Kidney glomerular epithelial cell (primary cell): ENCODE measurements around the gene ZBTB45.

ENCODE experiments used
- DNase-seq: peaks from one replicate; lab custom pipeline; 2025; lab: John Stamatoyannopoulos, UW

Gene ZBTB45

DNA sequence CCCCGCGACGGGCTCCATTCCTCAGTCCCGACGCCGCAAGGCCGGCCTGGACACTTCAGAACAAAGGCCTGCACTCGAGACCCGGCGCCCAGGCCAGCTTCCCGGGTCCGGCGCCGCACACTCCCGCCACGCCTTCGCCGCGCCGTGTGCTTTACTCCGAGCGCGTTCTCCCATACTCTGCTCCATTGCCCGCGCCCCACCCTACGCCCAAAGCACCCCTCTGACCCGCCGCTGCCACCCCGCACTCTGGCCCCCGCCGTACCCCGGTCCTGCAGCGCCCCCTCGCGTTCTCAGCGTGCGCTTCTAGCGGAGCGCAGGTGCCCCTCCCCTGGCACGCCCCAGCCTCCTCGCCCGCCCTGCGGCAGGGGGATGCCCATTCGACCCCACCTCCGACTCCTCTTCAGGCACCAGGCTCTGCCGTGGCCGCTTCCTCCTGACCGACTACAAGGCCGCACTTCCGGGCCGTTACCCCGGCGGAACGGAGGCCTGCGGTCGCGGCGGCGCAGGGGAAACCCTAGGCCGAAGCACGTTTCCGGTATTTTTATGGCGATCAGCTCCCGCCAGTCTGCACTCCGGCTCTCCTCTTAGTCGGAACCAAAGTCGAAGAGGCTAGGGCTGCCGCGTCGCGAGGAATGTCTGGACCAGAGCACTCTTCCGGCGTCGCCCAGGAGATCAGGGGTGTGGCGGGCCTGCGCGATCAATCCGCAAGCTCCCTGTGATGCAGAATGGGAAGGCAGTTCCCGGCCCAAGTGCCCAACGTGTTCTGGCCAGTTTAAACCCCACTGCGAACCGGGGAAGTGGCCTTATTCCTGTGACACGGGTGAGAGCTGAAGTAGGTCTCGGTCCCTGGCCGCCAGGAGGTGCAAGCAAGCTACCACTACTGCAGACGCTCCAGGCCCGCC, at the start of gene ZBTB45:
TSS of gene ZBTB45 (minus strand) at position 456 of the 902 bp plus-strand sequence. CDS start 2,137 bp downstream, outside the sequence.
- peak; percentile 97 for DNase-seq

DNA sequence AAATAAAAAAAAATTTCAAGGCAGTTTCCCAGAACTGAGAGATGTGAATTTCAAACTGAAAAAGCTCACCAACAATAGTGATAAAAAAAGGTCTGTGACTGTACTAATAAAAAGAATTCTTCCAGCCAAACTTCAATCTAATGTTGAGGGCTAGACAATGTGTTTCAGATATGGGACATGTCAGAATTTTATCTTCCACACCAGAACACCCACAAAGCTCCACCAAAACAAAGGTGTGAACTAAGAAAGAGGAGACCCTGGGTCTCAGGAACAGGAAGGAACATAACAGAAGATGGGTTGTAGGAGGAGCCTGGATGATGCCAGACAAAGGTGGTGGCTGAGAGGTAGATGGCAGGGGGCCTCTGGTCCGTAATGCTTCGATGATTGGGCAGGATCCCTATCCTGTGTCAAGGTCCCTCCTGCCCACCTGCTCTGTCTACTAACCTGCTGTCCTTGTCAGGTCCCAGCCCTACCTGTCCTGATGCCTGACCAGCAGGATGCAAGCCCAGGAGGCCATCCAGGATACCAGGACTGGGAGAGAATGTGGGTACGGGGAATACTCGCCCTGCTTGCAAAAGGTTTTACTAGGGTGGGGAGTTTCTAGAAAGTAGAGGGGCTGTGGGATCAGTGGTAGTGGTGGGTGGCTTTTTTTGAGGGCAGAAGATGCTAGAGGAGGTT, 49.0 kb upstream of the ZBTB45 start:
- no peak for DNase-seq

DNA sequence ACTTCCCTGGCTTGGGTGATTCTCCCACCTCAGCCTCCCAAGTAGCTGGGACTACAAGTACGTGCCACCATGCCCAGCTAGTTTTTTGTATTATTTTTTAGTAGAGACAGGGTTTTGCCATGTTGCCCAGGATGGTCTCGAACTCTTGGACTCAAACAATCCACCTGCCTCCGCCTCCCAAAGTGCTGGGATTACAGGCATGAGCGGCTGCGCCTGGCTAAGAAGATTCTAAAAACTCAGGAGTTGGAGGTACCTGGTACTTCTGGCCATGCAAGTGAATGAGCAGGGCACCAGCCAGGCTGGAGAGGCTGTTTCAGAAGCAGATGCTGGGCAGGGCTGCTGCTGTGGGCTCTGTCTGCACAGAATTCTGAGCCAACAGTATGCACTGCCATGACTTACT, 47.4 kb upstream of the ZBTB45 start:
- no peak for DNase-seq

DNA sequence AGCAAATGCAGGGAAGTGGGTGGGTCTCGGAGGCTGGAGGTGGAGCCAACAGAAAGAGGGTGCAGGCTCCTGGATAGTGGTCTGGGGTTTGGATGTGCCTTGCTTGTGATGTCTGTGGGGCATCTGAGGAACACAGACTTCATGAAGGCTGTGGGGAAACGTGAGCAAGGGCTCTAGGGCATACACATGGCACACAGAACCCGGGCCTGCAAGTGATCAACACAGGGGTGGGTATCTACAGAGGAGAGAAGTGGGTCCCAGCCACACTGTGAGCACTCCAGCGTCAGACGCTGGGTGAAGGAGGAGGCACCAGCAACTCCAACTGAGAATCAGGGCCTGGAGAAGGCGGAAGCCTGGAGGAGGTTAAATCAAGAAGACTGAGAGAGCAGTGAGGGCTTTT, 44.2 kb upstream of the ZBTB45 start:
- no peak for DNase-seq

DNA sequence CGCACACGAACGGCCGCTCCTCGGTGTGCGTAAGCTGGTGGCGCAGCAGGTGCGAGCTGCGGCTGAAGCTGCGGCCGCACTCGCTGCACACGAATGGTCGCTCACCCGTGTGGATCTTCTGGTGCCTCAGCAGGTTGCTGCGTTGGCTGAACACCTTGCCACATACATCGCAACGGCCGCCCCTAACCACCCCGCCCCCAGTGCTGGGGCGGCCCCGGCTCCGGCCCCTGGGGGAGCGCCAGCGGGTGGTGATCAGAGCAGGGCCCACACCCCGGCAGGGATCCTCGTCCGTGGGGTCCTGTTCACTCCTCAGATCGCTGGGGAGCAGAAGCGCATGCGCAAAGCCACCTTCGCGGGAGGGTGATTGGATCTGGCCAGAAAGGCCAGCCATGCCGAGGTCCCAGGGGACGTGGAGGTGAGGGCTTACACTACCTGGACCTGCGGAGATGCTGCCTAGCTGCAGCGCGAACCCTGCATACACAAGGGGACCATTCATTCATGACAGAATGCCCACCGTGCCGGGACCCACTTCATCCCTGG, 43.5 kb upstream of the ZBTB45 start:
- no peak for DNase-seq

DNA sequence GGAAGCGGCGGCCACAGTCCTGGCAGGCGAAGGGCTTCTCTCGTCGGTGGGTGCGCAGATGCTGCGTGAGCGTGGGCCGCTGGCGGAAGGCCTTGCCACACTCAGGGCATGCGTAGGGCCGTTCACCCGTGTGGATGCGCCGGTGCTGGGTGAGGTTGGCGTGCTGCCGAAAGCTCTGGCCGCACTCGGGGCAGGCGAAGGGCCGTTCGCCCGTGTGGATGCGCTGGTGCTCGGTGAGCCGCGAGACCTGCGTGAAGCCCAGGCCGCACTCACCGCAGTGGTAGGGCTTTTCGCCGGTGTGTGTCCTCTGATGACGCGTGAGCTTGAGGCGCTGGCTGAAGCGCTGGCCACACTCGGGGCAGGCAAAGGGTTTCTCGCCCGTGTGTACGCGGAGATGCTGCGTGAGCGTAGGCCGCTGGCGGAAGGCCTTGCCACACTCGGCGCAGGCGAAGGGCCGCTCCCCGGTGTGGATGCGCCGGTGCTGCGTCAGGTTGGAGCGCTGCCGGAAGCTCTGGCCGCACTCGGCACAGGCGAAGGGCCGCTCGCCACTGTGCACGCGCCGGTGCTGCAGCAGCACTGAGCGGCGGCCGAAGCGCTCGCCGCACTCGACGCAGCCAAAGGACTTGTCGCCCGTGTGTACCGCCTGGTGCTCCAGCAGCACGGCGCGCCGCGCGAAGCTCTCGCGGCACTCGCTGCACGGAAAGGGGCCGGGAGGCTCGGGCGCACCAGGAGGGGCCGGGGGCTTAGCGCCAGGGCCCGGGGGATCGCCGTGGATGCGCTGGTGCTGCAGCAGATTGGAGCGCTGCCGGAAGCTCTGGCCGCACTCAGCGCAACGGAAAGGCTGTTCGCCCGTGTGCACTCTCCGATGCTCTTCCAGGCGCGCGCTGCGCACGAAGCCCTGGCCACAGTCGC, 42.8 kb upstream of the ZBTB45 start:
- DNase-seq: no peak

DNA sequence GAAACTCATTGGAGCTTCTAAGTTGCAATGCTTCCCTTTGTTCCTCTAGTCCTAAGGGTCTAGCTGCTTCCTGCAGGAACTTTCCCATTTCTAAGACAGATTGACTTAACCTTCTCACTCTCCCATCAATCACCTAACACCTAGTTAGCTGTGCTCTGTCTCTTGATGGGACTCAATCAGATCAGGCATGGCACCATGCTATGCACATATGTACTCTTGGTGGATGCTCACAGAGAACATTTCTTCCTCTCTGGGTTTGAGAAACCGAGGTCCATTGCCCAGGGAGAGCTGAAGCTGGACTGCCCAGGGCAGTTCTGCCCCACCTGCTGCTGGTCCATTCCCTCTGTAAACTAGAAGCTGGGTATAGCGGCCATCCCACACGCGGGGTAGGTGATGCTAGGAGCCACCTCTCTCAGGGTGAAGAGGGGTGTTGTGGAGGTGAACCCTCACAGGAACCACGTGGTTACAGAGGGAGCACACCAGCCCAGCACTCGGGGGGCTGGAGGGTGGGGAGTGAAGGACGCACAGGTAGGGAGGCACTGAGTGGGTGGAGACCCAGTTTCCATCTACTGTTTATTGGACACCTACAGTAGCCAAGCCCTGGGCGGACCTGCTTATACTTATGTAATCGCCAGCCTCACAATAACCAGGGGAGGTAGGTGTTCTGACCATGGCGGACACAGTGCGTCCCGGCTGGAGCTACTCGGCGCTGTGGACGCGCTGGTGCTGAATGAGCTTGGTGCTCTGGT, 41.9 kb upstream of the ZBTB45 start:
- no peak for DNase-seq

DNA sequence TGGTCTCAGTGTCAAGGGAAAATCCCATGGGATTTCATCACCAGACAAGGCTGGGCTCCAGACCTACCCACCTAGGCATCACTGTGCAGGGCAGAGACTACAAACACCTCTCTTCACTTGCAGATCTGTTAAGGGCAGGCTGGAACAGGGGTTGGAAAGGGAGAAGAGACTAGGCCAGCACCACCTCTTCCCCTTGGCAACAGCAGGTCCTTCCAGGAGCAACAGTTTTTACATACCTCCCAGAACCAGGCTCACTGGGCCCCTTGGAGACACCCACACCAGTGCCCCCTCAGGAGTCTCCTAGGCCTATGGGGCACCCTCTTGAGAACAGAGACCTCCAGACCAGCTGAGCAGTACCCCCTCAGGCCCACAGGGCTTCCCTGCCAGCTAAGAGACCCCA, 41.3 kb upstream of the ZBTB45 start:
- DNase-seq: no peak

DNA sequence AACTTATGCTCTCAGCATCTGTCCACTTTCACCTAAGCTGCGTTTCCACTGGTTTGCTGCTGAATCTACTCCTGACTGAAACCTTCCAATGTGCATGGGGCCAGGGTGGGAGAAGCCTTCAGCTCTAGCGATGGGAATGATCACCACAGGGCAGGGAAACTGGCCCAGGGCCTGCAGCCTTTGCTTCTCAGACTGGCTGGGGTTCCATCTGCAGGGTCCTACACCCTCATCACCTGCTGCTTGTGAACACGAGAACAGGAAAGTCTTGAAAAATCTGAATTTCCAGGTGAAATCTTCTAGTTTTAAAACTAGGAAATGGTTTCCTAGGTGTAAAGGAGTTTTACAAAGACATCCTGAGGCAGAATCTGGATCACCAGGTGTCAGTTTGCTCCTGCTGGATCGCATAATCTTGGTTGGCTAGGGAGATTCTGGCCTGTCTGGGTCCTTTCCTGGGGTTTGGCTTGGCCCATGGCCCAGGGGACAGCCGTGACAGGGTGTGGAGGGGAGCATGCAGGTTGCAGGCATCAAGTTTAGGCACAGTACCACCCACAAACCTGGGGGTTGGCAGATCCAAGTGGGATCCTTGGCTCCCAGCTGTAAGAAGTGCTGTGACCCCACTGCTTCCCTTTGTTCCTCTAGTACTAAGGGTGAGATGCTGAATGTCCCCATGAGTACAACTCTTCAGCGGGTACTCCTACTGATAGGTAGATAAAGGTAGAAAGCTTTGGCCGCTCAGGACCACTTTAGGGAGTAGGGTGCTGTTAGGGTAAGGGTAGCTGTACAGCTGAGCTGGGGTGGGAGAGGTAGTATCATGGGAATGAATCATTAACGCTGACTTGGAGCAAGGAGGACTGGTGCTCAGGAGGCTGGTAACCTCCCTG, 40.6 kb upstream of the ZBTB45 start:
- no peak for DNase-seq

DNA sequence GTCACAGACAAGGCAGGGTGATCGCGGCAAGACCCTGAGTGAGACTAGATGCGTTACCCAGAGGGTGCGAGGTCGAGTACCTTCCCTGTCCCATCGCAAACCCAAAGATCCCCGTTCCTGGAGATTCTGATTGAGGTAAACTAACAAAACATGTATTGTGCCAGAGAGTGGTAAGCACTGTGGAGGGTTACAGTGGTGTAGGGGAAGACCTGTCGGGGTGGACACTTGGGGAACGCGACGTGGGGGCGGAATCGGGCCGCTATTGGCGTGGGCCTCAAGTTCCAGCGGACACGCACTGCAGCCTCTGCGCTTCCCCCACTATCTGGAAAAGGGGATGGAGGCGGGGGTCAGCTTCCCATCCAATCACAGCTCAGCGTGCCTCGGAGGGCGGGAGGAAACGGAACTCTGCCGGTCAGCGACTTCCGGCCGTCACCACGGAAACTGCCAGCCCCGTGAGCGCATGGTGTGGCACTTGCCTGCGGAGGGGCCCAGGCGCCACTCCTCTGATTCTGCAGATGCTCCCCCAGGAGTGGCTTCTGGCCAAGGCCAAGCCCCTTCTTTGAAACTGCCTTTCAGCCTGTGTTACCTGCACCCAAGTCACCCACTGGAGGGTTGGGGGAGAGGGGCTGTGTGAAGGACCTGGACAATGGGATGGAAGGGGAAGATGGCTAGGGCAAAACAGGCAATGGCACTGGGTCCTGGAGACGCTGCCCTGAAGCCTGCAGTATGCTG, 39.8 kb upstream of the ZBTB45 start:
- no peak for DNase-seq

DNA sequence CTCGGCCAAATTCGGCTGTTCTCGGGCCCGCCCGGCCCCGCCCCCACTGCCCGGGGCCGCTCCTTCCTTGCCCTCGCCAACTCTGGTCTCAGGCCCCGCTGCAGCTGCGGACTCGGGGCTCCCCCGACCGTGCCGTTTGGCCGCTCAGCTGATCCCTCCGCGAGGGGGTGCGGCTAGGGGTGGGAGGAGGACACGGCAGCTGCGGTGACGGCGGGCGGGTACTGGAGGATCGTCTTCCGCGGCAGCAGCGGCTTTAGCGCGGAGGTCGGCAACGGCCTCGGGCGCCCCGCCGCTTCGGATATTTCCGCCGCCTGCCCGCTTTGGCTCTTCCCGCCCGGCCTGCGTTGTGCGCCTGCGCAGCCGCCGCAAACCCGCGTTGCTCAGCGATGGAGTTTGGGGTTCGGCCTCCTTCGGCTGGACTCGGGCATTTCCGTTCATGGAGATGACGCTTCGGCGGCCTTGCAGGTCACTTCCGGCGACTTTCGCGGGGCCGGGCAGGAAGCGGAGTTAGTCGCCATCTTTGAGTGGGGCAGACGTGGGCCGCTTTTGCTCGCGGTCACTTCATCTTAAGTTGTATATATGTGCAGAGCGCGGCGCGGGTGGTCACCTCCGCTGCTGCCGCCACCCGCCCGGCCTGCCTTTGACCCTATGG, 39.1 kb upstream of the ZBTB45 start:
- DNase-seq: no peak

DNA sequence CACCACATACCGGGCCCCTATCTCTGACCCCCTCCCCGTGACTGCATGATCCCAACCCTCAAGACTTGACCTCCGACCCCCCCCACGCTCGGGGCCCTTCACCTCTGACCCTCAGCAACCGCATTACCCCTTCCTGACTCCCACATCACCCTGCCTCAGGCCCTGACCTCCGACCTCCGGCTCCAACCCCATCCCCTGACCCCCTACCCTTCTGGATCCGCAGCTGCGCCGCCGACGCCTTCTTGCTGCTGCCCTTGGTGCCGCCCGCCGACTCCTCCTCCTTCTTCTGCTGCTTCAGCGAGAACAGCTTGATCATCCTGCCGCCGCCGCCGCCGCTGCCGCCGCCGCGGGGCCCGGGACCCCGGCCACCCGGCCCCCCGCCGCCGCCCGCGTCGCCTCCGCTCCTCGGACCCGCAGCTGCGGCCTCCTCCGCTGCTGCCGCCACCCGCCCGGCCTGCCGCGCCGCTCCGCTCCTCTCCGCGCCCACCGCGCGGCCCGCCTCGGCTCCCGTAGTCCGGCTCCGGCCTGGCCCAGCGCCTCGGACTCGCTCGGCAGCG, 38.5 kb upstream of the ZBTB45 start, which contains the start of gene UBE2M:
TSS of gene UBE2M (minus strand) at position 546 of the 557 bp plus-strand sequence. CDS start at position 316, 230 bp downstream.
- no peak for DNase-seq

DNA sequence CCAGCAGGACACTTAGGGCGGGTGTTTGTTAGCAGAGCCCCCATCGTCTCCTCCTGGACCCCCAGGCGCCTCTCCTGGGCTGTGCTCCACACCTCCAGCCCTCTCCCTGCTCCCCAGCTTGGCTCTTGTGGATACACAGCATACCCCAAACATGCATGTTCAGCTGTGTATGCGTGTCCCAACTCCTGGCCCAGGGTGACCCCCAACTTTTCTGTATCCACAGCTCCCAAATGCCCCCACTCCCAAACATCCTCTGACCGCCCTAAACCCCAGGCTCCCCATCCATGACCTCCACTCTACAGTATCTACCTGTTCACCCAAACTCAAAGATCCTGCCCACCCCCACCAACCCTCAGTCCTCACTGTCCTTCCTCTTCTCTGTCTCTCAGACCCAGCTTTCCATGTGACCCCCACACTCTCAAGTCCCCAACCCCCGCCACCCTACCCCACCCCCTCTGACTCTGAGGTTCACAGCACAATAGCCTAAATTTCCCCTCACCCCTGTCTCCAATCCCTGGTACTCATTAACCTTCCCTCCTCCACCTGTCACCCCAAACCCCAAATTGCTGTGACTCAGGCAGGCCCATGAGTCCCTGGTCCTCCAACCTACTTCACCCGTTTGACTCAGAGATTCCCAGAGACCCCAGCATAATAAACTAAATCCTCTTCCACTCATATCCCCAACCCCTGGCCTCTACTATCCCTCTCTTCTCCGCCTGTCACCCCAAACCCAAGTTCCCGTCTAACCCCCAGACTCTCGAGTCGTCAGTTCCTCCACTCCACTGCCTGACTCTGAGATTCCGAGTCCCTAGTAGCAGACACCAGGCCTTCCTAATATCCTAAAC, 37.8 kb upstream of the ZBTB45 start:
- DNase-seq: no peak

DNA sequence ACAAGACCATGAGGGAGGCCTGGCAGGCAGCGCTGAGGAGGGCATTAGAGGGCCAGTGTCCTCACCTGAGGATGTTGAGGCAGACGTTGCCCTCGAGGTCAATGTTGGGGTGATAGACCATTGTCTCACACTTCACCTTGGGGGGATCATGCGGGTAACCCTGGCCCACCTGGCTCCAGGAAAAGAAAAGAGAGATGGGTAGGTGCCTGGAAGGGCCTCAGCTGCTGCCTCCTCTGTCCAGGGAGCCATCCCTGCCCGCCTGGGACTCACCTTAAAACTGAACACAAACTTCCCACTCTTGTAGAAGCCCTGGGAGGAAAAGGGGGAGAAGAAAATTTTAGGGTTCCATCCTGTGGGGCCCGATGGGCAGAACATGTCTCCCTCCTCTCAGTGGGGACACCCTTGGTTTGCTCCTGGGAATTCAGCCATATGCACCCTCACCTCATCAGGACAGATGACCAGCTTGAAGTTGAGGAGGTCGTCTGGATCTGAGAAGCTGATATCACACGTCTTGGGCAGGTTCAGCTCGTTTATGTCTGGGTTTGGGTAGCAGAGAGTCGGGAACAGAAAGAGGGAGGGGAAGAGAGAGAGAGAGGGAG, 37.1 kb upstream of the ZBTB45 start:
- DNase-seq: no peak

DNA sequence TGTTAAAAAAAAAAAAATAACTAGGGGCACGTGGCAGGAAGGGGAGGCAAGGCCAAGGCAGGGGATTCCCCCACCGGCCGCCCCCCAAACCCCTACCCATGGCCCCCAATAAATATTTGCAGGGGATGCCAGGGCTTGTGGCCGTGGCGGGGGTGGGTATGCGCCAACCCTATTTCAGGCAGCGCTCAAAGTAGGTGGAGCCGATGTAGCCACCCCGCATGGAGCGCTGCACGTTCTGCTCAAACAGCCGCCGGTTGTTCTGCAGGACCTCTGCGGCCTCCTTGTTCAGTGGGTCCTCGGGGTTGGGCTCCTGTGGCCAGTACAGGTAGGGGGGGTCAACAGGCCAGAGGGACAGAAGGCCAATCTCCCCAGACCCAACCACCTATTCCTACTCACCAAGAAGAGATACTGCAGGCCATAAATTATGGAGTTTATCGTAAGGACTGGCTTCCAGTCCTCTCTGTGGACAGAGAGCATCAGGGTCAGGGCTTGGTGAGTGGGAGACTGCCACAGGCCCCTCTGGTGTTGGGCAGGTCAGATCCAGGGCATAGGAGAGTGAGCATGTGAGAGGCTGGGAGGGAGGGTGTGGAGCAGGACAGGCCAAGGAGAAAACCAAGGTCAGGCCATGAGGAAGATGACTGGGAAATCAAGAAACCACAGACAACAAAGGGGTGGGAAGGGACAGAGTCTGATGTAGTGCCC, 36.5 kb upstream of the ZBTB45 start:
- DNase-seq: no peak

DNA sequence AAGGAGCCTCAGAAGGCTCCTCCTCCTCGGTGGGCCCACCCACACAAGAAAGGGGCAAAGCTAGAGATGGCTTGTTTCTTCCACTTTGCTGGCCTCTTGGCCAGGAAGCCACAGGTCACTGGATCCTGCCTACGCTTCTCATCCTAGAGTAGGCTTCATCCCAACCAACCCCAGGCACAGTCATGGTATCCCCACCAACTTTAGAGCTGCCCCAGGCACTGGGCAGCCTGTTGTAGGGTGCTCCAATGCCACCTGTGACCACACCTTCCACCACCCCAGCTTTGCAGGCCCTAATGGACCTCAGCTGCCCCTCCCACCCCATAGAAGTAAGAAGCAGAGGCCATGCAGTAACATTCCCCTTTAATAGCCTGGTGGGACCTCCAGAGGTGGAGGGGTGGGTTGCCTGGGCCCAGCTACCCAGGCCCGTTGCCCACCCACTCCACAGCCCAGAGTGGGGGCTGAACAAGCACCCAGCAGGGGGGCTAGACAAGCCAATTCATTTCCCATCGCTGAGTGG, 35.8 kb upstream of the ZBTB45 start:
- no peak for DNase-seq
